Astrocyte (in vitro differentiated cells and primary cell): ENCODE data around the gene FAM3D. TPM values are rescaled to one million over a fixed set of nuclear protein-coding genes. Genes with fewer than 3 reads are reported as not detected.

Source experiments
- DNase-seq: peaks from one replicate; pipeline ENCODE4 v3.0.0-alpha.2; 2010; ENCODE audit warnings: low read depth
- FAIRE-seq: peaks from 2 replicates; lab custom pipeline; 2011; peaks lifted over from hg19 to GRCh38; lab: Jason Lieb, UNC
- H2AFZ ChIP-seq: 2 replicates; pipeline ENCODE4 v1.6.0; 2012; ENCODE audit warnings: low read depth, low read length, inconsistent platforms
- H3K27ac ChIP-seq: 2 replicates; pipeline ENCODE4 v1.5.1; 2011; ENCODE audit warnings: low read depth, low read length, inconsistent platforms
- H3K27me3 ChIP-seq: 2 replicates; pipeline ENCODE4 v1.6.0; 2011; ENCODE audit warnings: low read length, inconsistent platforms; ENCODE audit not compliant: insufficient read depth
- H3K36me3 ChIP-seq: 2 replicates; pipeline ENCODE4 v1.5.1; 2011; ENCODE audit warnings: low read length, inconsistent platforms; ENCODE audit not compliant: insufficient read depth
- H3K4me1 ChIP-seq: 2 replicates; pipeline ENCODE4 v1.5.1; 2011; ENCODE audit warnings: low read length, inconsistent platforms; ENCODE audit not compliant: insufficient read depth
- H3K4me2 ChIP-seq: 2 replicates; pipeline ENCODE4 v1.6.0; 2012; ENCODE audit warnings: low read length, inconsistent platforms
- H3K4me3 ChIP-seq: 2 replicates; pipeline ENCODE4 v1.5.1; 2011; ENCODE audit warnings: low read depth, mild to moderate bottlenecking, low read length, inconsistent platforms; ENCODE audit not compliant: insufficient read depth
- H3K79me2 ChIP-seq: 2 replicates; pipeline ENCODE4 v1.6.0; 2012; ENCODE audit warnings: mild to moderate bottlenecking, low read length, inconsistent platforms; ENCODE audit not compliant: insufficient read depth
- H3K9ac ChIP-seq: 2 replicates; pipeline ENCODE4 v1.6.0; 2012; ENCODE audit warnings: mild to moderate bottlenecking, low read length, inconsistent platforms
- H3K9me3 ChIP-seq: 2 replicates; pipeline ENCODE4 v1.5.1; 2012; ENCODE audit warnings: low read depth, mild to moderate bottlenecking, low read length, inconsistent platforms; ENCODE audit not compliant: insufficient read depth
- H4K20me1 ChIP-seq: 2 replicates; pipeline ENCODE4 v1.6.0; 2012; ENCODE audit warnings: low read length, inconsistent platforms; ENCODE audit not compliant: insufficient read depth
- H3K27ac Mint-ChIP-seq: one replicate; pipeline ENCODE4 v1.8.0; 2021; ENCODE audit warnings: mild to moderate bottlenecking, mixed read lengths; ENCODE audit not compliant: unreplicated experiment
- H3K27me3 Mint-ChIP-seq: one replicate; pipeline ENCODE4 v1.8.0; 2021; ENCODE audit warnings: low read depth, mixed read lengths; ENCODE audit not compliant: unreplicated experiment
- H3K36me3 Mint-ChIP-seq: one replicate; pipeline ENCODE4 v1.8.0; 2021; ENCODE audit warnings: low read depth, mixed read lengths; ENCODE audit not compliant: unreplicated experiment
- H3K4me1 Mint-ChIP-seq: one replicate; pipeline ENCODE4 v1.8.0; 2021; ENCODE audit warnings: low read depth, mixed read lengths; ENCODE audit not compliant: unreplicated experiment
- H3K4me3 Mint-ChIP-seq: one replicate; pipeline ENCODE4 v1.8.0; 2021; ENCODE audit warnings: mild to moderate bottlenecking, moderate library complexity, mixed read lengths; ENCODE audit not compliant: unreplicated experiment
- H3K9me3 Mint-ChIP-seq: one replicate; pipeline ENCODE4 v1.8.0; 2021; ENCODE audit warnings: mild to moderate bottlenecking, mixed read lengths; ENCODE audit not compliant: unreplicated experiment
- EZH2 ChIP-seq: IDR thresholded peaks from 2 replicates; pipeline ENCODE4 v1.6.1; 2012; ENCODE audit warnings: mild to moderate bottlenecking, low read length, inconsistent platforms; ENCODE audit not compliant: insufficient read depth
- total RNA-seq: library from RNA; stranded (reverse); gene quantifications from 2 replicates; pipeline ENCODE4 v1.2.1, GENCODE V29; 2021
- TF ChIP-seq, protein P1 (sequence below): IDR thresholded peaks from 2 replicates; pipeline ENCODE4 v1.5.1; 2011; ENCODE audit warnings: low read depth, mild to moderate bottlenecking, inconsistent platforms, low read length, moderate library complexity; ENCODE audit not compliant: insufficient read depth

The FAM3D gene
- total RNA-seq, 1 donor from 2014 or later = not detected

DNA sequence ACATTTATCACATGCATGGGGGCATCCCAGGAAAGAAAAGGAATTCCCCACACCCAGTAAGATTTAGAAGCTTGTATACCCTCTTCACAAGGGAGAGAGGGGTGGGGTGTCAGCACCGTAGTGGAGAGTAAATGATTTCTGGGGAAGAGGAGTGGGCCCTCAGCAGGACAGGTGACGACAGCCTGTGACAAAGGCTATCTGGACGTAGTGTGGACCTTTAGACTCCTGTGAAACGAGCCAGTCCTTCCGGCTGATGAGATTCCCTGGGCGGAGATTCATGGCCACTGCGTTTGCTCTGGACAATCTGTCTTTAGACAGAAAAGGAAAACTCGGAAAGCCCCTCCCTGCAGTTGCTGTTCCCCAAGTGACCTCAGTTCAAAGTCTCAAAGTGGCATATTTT lies 1.7 kb upstream of the FAM3D start:
- no peaks in the 10 kb centered on the region for H3K4me1 ChIP-seq
- TF ChIP-seq EZH2 = no peak
- TF ChIP-seq, protein P1, sequence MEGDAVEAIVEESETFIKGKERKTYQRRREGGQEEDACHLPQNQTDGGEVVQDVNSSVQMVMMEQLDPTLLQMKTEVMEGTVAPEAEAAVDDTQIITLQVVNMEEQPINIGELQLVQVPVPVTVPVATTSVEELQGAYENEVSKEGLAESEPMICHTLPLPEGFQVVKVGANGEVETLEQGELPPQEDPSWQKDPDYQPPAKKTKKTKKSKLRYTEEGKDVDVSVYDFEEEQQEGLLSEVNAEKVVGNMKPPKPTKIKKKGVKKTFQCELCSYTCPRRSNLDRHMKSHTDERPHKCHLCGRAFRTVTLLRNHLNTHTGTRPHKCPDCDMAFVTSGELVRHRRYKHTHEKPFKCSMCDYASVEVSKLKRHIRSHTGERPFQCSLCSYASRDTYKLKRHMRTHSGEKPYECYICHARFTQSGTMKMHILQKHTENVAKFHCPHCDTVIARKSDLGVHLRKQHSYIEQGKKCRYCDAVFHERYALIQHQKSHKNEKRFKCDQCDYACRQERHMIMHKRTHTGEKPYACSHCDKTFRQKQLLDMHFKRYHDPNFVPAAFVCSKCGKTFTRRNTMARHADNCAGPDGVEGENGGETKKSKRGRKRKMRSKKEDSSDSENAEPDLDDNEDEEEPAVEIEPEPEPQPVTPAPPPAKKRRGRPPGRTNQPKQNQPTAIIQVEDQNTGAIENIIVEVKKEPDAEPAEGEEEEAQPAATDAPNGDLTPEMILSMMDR = no peak
- peaks cover 2% of the 10 kb centered on the region for H3K27me3 ChIP-seq
- Mint-ChIP-seq H3K4me3 (no peak overlapping the region), H3K36me3 (no peaks in the 10 kb centered on the region), H3K4me1 (no peaks in the 10 kb centered on the region), H3K27ac (no peak overlapping the region), H3K27me3 (peaks cover 42% of the 10 kb centered on the region), H3K9me3 (peaks cover 8% of the 10 kb centered on the region)
- no peak overlapping the region for H3K9ac ChIP-seq
- H3K4me3 ChIP-seq = no peak overlapping the region
- no peak overlapping the region for H2AFZ ChIP-seq
- FAIRE-seq (no peak), DNase-seq (no peak)
- H3K36me3 ChIP-seq = no peaks in the 10 kb centered on the region
- H3K9me3 ChIP-seq = no peaks in the 10 kb centered on the region
- no peaks in the 10 kb centered on the region for H4K20me1 ChIP-seq
- no peak overlapping the region for H3K4me2 ChIP-seq
- no peak overlapping the region for H3K27ac ChIP-seq
- H3K79me2 ChIP-seq = no peaks in the 10 kb centered on the region

DNA sequence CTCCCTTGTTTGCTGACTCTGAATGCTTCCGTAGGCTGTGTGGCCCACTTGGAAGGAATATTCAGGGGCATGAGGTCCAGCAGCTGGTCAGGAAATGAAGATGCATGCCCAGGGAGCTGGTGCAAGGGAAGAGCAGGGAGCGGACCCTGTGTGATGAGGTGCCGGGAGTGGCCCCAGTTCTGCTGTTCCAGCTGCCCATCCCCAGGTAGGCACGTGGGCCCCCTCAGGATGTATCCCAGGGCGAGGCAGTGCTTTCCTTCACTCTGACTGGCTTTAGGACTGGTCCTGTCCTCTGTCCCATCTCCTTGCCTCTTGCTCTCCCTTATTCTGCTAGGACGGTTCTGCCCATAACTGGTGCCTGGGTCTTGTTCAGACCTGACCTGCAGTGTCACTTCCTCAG lies 1.1 kb upstream of the FAM3D start:
- H3K4me3 Mint-ChIP-seq = no peak overlapping the region
- H3K4me1 ChIP-seq = no peaks in the 10 kb centered on the region
- peaks cover 2% of the 10 kb centered on the region for H3K27me3 ChIP-seq
- no peak overlapping the region for H3K4me3 ChIP-seq
- no peaks in the 10 kb centered on the region for H3K4me1 Mint-ChIP-seq
- H3K4me2 ChIP-seq = no peak overlapping the region
- no peaks in the 10 kb centered on the region for H4K20me1 ChIP-seq
- no peaks in the 10 kb centered on the region for H3K9me3 ChIP-seq
- no peaks in the 10 kb centered on the region for H3K79me2 ChIP-seq
- no peaks in the 10 kb centered on the region for H3K36me3 ChIP-seq
- H3K27me3 Mint-ChIP-seq = peaks cover 46% of the 10 kb centered on the region
- TF ChIP-seq, protein P1 = no peak
- no peak for TF ChIP-seq EZH2
- peaks cover 8% of the 10 kb centered on the region for H3K9me3 Mint-ChIP-seq
- no peak overlapping the region for H3K27ac Mint-ChIP-seq
- DNase-seq (no peak), FAIRE-seq (no peak)
- no peaks in the 10 kb centered on the region for H3K36me3 Mint-ChIP-seq
- no peak overlapping the region for H2AFZ ChIP-seq
- no peak overlapping the region for H3K9ac ChIP-seq
- H3K27ac ChIP-seq = no peak overlapping the region

DNA sequence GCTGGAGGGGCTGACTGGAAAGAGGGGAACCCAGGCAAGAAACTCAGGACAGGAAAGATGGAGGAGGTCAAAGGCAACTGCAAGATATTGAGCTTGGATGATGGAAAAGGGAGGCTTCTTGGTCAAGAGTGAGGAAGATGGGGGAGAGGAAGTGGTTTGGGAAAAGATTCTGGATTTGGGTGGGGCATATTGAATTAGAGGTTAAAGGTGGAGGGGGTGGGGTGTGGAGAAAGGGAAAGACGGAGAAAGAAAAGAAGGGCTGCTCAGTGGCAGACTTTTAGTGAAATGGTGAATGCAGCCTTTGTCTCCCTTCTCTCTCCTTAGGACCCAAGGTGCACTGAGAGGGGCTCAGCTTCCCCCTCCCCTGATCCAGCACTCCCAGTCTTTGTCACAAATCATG lies 655 bp upstream of the FAM3D start:
- Histone ChIP-seq H3K4me2 (no peak overlapping the region), H3K4me1 (no peaks in the 10 kb centered on the region), H3K36me3 (no peaks in the 10 kb centered on the region), H3K9ac (no peak overlapping the region), H3K9me3 (no peaks in the 10 kb centered on the region), H3K27me3 (peaks cover 2% of the 10 kb centered on the region), H3K27ac (no peak overlapping the region), H4K20me1 (no peaks in the 10 kb centered on the region), H2AFZ (no peak overlapping the region), H3K4me3 (no peak overlapping the region), H3K79me2 (no peaks in the 10 kb centered on the region)
- H3K4me3 Mint-ChIP-seq = no peak overlapping the region
- no peaks in the 10 kb centered on the region for H3K4me1 Mint-ChIP-seq
- H3K27ac Mint-ChIP-seq = no peak overlapping the region
- H3K27me3 Mint-ChIP-seq = peaks cover 46% of the 10 kb centered on the region
- TF ChIP-seq EZH2 = no peak
- TF ChIP-seq, protein P1 = no peak
- H3K9me3 Mint-ChIP-seq = peaks cover 8% of the 10 kb centered on the region
- H3K36me3 Mint-ChIP-seq = no peaks in the 10 kb centered on the region
- FAIRE-seq (no peak), DNase-seq (no peak)
